GM23338 (cell line): ENCODE results near the gene DACH1. TPM values are rescaled to one million over a fixed set of nuclear protein-coding genes. Genes with fewer than 3 reads are reported as not detected.

Experiments used
- ATAC-seq: fragments of 200-7000 bp; cut with Tn5 transposase; 3 replicates; pipeline ENCODE4 v1.9.1; 2020
- DNase-seq: peaks from one replicate; pipeline ENCODE4 v3.0.0-alpha.2; 2015; ENCODE audit warnings: low spot score
- H2AFZ ChIP-seq: fragments of 200-600 bp; sonication (generic); 2 replicates; pipeline ENCODE4 v1.8.0; 2016; ENCODE audit warnings: antibody characterized with exemption, mild to moderate bottlenecking, moderate library complexity
- H3F3A ChIP-seq: fragments of 200-600 bp; sonication (generic); replicated peaks from 2 replicates; pipeline ENCODE4 v1.8.0; 2017; ENCODE audit warnings: antibody characterized with exemption, mixed run types, low read depth
- H3K27ac ChIP-seq: fragments of 200-600 bp; sonication (generic); 2 replicates; pipeline ENCODE4 v1.6.1; 2016; ENCODE audit warnings: low read depth
- H3K27me3 ChIP-seq: fragments of 200-600 bp; sonication (generic); 2 replicates; pipeline ENCODE4 v1.8.0; 2016; ENCODE audit warnings: mild to moderate bottlenecking, mixed run types, moderate library complexity; ENCODE audit not compliant: insufficient read depth
- H3K36me3 ChIP-seq: fragments of 200-600 bp; sonication (generic); 2 replicates; pipeline ENCODE4 v1.8.0; 2016; ENCODE audit warnings: mild to moderate bottlenecking; ENCODE audit not compliant: insufficient read depth
- H3K4me1 ChIP-seq: fragments of 200-600 bp; sonication (generic); 2 replicates; pipeline ENCODE4 v1.8.0; 2016; ENCODE audit warnings: mild to moderate bottlenecking, moderate library complexity; ENCODE audit not compliant: insufficient read depth
- H3K4me2 ChIP-seq: fragments of 200-600 bp; sonication (generic); 2 replicates; pipeline ENCODE4 v1.7.1; 2017; ENCODE audit warnings: mixed run types
- H3K4me3 ChIP-seq: fragments of 200-600 bp; sonication (generic); 2 replicates; pipeline ENCODE4 v1.6.1; 2016; ENCODE audit warnings: mixed run types
- H3K79me2 ChIP-seq: fragments of 200-600 bp; sonication (generic); replicated peaks from 2 replicates; pipeline ENCODE4 v1.8.0; 2017; ENCODE audit warnings: mild to moderate bottlenecking; ENCODE audit not compliant: insufficient read depth
- H3K9me2 ChIP-seq: fragments of 200-600 bp; sonication (generic); 2 replicates; pipeline ENCODE4 v1.8.0; 2017; ENCODE audit not compliant: insufficient read depth
- H4K20me1 ChIP-seq: fragments of 200-600 bp; sonication (generic); replicated peaks from 2 replicates; pipeline ENCODE4 v1.8.0; 2017; ENCODE audit warnings: mild to moderate bottlenecking; ENCODE audit not compliant: insufficient read depth
- H3K27ac Mint-ChIP-seq: 2 replicates; pipeline ENCODE4 v1.8.0; 2020; ENCODE audit warnings: inconsistent platforms, mild to moderate bottlenecking, moderate library complexity, mixed read lengths
- H3K27me3 Mint-ChIP-seq: 3 replicates; pipeline ENCODE4 v1.8.0; 2022; ENCODE audit warnings: low read depth, mild to moderate bottlenecking, moderate library complexity, mixed read lengths, inconsistent platforms; ENCODE audit not compliant: insufficient read depth, poor library complexity
- H3K36me3 Mint-ChIP-seq: 3 replicates; pipeline ENCODE4 v1.8.0; 2021; ENCODE audit warnings: low read depth, mild to moderate bottlenecking, inconsistent platforms, moderate library complexity, mixed read lengths
- H3K4me1 Mint-ChIP-seq: 3 replicates; pipeline ENCODE4 v1.8.0; 2020; ENCODE audit warnings: mild to moderate bottlenecking, inconsistent platforms, mixed read lengths
- H3K4me3 Mint-ChIP-seq: 3 replicates; pipeline ENCODE4 v1.8.0; 2021; ENCODE audit warnings: moderate library complexity, mild to moderate bottlenecking, inconsistent platforms, mixed read lengths
- H3K9me3 Mint-ChIP-seq: 3 replicates; pipeline ENCODE4 v1.8.0; 2020; ENCODE audit warnings: moderate library complexity, mild to moderate bottlenecking, inconsistent platforms, mixed read lengths
- CREB1 ChIP-seq: fragments of 250-450 bp; sonication (Bioruptor Pico); IDR thresholded peaks from 2 replicates; pipeline ENCODE4 v1.5.0; 2020; ENCODE audit warnings: low read depth, mild to moderate bottlenecking, moderate library complexity
- CTCF ChIP-seq, 2 experiments: fragments of 200-600 bp in 1 of 2; sonication (generic) in 1 of 2; conservative IDR thresholded peaks; 2 replicates each; pipeline versions ENCODE4 v1.5.1 to v1.6.1; 2016 to 2017; ENCODE audit warnings: antibody characterized with exemption in 2 of 2, low read depth in 2 of 2, mild to moderate bottlenecking in 2 of 2, moderate library complexity in 1 of 2
- ETS1 ChIP-seq: IDR thresholded peaks from 2 replicates; pipeline ENCODE4 v1.6.1; 2016; ENCODE audit warnings: antibody characterized with exemption
- EZH2 ChIP-seq: fragments of 200-600 bp; sonication (generic); IDR thresholded peaks from one replicate; pipeline ENCODE4 v1.8.0; 2017; ENCODE audit warnings: antibody characterized with exemption, mild to moderate bottlenecking, low read depth; ENCODE audit not compliant: unreplicated experiment
- EZH2phosphoT487 ChIP-seq: fragments of 200-600 bp; sonication (generic); IDR thresholded peaks from one replicate; pipeline ENCODE4 v1.8.1; 2018; ENCODE audit warnings: antibody characterized with exemption; ENCODE audit not compliant: unreplicated experiment
- JUNB ChIP-seq: IDR thresholded peaks from one replicate; pipeline ENCODE4 v1.6.1; 2016; ENCODE audit warnings: antibody characterized with exemption; ENCODE audit not compliant: unreplicated experiment
- NANOG ChIP-seq: IDR thresholded peaks from 2 replicates; pipeline ENCODE4 v1.6.1; 2016; ENCODE audit warnings: antibody characterized with exemption, borderline replicate concordance
- POLR2AphosphoS5 ChIP-seq: IDR thresholded peaks from 2 replicates; pipeline ENCODE4 v1.6.1; 2016; ENCODE audit warnings: antibody characterized with exemption, low read depth
- REST ChIP-seq: IDR thresholded peaks from one replicate; pipeline ENCODE4 v1.6.1; 2018; ENCODE audit warnings: antibody characterized with exemption; ENCODE audit not compliant: unreplicated experiment
- STAT1 ChIP-seq: IDR thresholded peaks from one replicate; pipeline ENCODE4 v1.6.1; 2016; ENCODE audit warnings: antibody characterized with exemption; ENCODE audit not compliant: unreplicated experiment
- ZNF114 ChIP-seq: fragments of 250-450 bp; sonication (Bioruptor Pico); IDR thresholded peaks from 2 replicates; pipeline ENCODE4 v1.5.0; 2020; ENCODE audit warnings: mild to moderate bottlenecking, moderate library complexity
- ZNF331 ChIP-seq: fragments of 250-450 bp; sonication (Bioruptor Pico); IDR thresholded peaks from 2 replicates; pipeline ENCODE4 v1.5.0; 2020; ENCODE audit warnings: low read depth, mild to moderate bottlenecking, moderate library complexity
- ZNF462 ChIP-seq: fragments of 250-450 bp; sonication (Bioruptor Pico); IDR thresholded peaks from 2 replicates; pipeline ENCODE4 v1.5.0; 2020; ENCODE audit warnings: mild to moderate bottlenecking, moderate library complexity
- polyA plus RNA-seq: library from polyadenylated mRNA; unstranded; fragments of >200 nt; fragmentation: Nextera tagmentation; extraction: Ambion mirVana; gene quantifications from 2 replicates; pipeline ENCODE4 v1.2.1, GENCODE V29; 2016
- total RNA-seq: library from RNA; depleted of rRNA; stranded (reverse); fragments of >200 nt; shearing (Covaris generic); gene quantifications from 2 replicates; pipeline ENCODE4 v1.2.3, GENCODE V29; 2014

DACH1 gene
- total and polyA plus RNA-seq, 2 experiments from 2014 or later = 0.45 to 0.57 TPM

GRCh38 chr13:71580614-71581013, 286.4 kb downstream of the DACH1 start:
- no peaks in the 10 kb centered on the region for H3K9me3 Mint-ChIP-seq
- no peak overlapping the region for H3K27ac ChIP-seq
- no peaks in the 10 kb centered on the region for H3K36me3 ChIP-seq
- no peaks in the 10 kb centered on the region for H3K79me2 ChIP-seq
- ATAC-seq (no peak), DNase-seq (no peak)
- H3K4me3 ChIP-seq = no peak overlapping the region
- H4K20me1 ChIP-seq = no peaks in the 10 kb centered on the region
- no peaks in the 10 kb centered on the region for H3K27me3 ChIP-seq
- H3K4me2 ChIP-seq = no peak overlapping the region
- no peak overlapping the region for H3K27ac Mint-ChIP-seq
- no peaks in the 10 kb centered on the region for H3K4me1 Mint-ChIP-seq
- no peaks in the 10 kb centered on the region for H3K9me2 ChIP-seq
- no peaks in the 10 kb centered on the region for H3K36me3 Mint-ChIP-seq
- H3K4me3 Mint-ChIP-seq = no peak overlapping the region
- no peaks in the 10 kb centered on the region for H3F3A ChIP-seq
- no peaks in the 10 kb centered on the region for H3K4me1 ChIP-seq
- TF ChIP-seq ZNF462 (no peak), CTCF (conservative IDR thresholded peaks at IDR 0.05; ENCODE audit: low read depth in 2 of 2) (no peak), JUNB (no peak), EZH2phosphoT487 (no peak), EZH2 (no peak), ETS1 (no peak), ZNF114 (no peak), CREB1 (CRISPR knock-in tag) (no peak), STAT1 (no peak), POLR2AphosphoS5 (no peak), REST (no peak), NANOG (no peak), ZNF331 (CRISPR knock-in tag) (no peak)
- H2AFZ ChIP-seq = no peak overlapping the region
- H3K27me3 Mint-ChIP-seq = no peaks in the 10 kb centered on the region
